ENCODE results near the gene PCDH1. TPM values are rescaled to one million over a fixed set of nuclear protein-coding genes. Genes with fewer than 3 reads are reported as not detected.
A peak's percentile ranks its signal among the peaks of the same experiment; 100 is the strongest.

The PCDH1 gene
- total RNA-seq, 1 donor from 2014 or later, result 16.1 TPM

DNA sequence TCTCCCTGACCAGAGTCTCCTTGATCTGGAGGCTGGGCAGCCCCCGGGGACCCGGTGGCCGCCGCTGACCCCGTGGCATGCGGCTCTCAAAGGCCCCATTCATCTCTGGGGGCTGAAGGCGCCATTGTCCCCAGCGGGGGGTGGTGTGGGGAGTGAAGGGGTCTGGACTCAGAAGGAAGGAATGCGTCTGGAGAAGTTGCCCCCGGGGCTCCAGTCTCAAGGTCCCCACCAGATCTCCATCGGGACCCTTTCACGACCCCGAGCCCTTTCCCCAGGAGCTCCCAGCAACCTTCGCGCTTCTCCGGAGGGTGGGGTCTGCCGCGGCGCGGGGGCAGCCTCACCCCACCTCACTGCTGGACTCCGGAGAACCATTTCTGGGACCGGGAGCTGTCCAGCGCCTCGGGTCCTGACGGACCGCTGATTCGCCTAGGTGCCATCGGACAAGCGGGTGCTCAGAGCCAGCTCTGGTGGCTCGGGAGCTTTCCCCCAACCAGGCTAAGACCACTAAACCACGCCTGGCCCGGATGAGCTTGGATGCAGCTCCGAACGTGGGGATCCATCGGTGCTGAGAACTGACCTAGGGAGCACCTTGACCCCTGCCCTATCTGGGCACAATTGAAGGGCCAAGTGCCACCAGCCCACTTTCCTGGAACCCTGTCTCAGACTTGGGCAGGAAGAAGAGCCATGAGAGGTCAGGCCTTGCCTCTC is 5.1 kb upstream of the PCDH1 start:
- peaks cover 63% of the 10 kb centered on the region for H3K27me3 ChIP-seq (ENCODE audit: low read depth)
- DNase-seq, result peak; percentile 56
- H3K4me3 ChIP-seq, result no peak overlapping the region
- H3K4me1 ChIP-seq, result peaks cover 53% of the 10 kb centered on the region
- peak overlapping the region; percentile 95 for H3K27ac ChIP-seq (replicated peaks)
- no peaks in the 10 kb centered on the region for H3K36me3 ChIP-seq
- intact Hi-C loops (cut with micrococcal nuclease), result no loop called here
- H3K9me3 ChIP-seq (replicated peaks), result no peaks in the 10 kb centered on the region
- TF ChIP-seq, protein P1, sequence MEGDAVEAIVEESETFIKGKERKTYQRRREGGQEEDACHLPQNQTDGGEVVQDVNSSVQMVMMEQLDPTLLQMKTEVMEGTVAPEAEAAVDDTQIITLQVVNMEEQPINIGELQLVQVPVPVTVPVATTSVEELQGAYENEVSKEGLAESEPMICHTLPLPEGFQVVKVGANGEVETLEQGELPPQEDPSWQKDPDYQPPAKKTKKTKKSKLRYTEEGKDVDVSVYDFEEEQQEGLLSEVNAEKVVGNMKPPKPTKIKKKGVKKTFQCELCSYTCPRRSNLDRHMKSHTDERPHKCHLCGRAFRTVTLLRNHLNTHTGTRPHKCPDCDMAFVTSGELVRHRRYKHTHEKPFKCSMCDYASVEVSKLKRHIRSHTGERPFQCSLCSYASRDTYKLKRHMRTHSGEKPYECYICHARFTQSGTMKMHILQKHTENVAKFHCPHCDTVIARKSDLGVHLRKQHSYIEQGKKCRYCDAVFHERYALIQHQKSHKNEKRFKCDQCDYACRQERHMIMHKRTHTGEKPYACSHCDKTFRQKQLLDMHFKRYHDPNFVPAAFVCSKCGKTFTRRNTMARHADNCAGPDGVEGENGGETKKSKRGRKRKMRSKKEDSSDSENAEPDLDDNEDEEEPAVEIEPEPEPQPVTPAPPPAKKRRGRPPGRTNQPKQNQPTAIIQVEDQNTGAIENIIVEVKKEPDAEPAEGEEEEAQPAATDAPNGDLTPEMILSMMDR (IDR thresholded peaks at IDR 0.05; ENCODE audit: borderline replicate concordance), result no peak

DNA sequence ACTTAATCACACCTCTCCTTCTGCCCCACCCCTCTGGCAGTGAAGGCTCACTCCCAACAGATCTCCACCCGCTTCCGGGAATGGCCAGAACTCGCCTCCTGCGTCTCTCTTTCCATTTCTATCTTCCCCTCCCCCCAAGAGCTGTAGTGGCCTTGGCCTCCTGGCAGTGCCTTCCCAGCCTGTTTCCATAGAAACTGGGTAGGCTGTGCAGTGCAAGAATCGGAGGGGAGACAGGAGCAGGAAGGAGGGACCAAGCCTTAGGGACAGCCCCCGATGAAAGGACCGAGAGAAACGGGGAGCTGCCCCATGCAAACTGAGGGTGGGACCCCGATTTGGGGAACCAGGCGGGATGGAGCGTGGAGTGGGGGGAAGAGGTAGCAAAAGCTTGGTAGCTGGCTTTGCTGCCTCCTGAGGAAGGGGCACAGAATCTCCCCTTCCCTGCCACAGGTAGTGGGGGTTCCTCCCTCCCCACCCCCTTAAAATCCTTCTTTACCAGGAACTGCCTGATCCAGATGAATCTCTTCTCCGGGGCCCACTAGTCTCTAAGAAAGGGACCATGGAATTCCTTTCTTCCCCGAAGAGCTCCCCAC is 4.5 kb upstream of the PCDH1 start:
- peaks cover 57% of the 10 kb centered on the region for H3K4me1 ChIP-seq
- H3K36me3 ChIP-seq, result no peaks in the 10 kb centered on the region
- no peak overlapping the region for H3K4me3 ChIP-seq
- TF ChIP-seq, protein P1 (IDR thresholded peaks at IDR 0.05; ENCODE audit: borderline replicate concordance), result no peak
- DNase-seq, result no peak
- no peaks in the 10 kb centered on the region for H3K9me3 ChIP-seq (replicated peaks)
- H3K27me3 ChIP-seq (ENCODE audit: low read depth), result peaks cover 66% of the 10 kb centered on the region
- H3K27ac ChIP-seq (replicated peaks), result peak overlapping the region; percentile 95
- intact Hi-C loops (cut with micrococcal nuclease), result no loop called here

DNA sequence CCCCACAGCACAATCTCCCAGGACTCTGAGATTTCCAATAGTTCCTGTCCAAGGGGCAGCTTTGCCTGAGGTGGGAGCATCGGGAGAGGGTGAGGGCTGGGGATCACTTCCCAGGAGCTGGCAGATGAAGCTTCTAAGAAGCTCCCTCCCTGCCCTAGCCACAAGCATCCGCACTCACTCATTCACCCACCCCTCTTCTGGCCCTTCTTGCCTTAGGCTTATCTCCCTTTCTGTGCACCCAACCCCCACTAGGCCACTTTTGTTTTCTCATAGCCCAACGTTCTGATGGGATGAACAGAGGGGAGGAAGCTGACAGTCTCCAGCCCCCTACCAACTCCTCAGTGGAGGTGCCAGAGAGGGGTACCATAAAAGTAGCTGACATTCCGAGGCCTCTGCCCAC is 3.7 kb upstream of the PCDH1 start:
- H3K27ac ChIP-seq (replicated peaks), result peak overlapping the region; percentile 95
- TF ChIP-seq, protein P1 (IDR thresholded peaks at IDR 0.05; ENCODE audit: borderline replicate concordance), result no peak
- H3K36me3 ChIP-seq, result no peaks in the 10 kb centered on the region
- H3K9me3 ChIP-seq (replicated peaks), result no peaks in the 10 kb centered on the region
- peaks cover 65% of the 10 kb centered on the region for H3K4me1 ChIP-seq
- H3K27me3 ChIP-seq (ENCODE audit: low read depth), result peaks cover 74% of the 10 kb centered on the region
- H3K4me3 ChIP-seq, result peak overlapping the region; percentile 29
- intact Hi-C loops (cut with micrococcal nuclease), result no loop called here
- DNase-seq, result no peak

DNA sequence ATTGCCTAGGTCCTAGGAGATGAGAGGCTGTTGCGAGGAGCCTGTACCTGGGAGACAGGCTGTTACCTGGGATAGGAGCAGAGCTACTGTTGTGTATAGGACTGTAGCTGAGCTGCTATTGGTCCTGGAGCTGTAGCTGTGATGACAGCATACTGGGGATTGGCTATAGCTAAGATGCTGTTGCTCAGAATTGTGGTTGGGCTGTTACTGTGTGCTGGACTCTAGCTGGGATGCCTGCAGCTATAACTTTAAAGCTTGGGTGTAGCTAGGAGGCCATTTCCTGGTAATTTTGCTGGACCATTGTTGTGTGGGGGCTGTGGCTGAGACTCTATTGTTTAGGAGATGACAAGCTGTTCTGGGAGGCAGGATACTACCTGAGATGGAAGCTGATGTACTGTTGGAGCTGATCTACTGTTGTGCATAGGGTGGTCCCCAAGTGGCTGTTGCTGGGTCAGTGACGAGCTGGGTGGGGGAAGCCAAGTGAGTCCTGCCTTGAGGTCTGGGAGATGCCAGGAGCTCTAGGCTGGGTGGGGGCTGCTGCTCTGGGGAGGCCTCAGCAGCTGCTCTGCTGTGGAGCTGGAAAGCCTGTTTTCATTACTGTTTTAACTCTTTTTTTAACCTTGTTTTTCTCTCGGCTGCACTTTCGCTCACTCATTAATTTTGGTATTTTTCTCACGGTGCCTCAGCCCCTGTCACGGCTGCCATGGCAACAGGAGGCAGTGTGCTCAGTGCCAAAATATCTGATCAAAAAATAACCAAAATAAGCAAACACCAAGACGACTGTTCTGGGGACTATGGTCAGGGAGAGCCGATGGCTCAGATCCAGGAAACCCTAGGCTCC is 3.0 kb upstream of the PCDH1 start:
- Histone ChIP-seq H3K36me3 (no peaks in the 10 kb centered on the region), H3K9me3 (replicated peaks) (no peaks in the 10 kb centered on the region), H3K27ac (replicated peaks) (peak overlapping the region; percentile 95), H3K27me3 (ENCODE audit: low read depth) (peaks cover 81% of the 10 kb centered on the region), H3K4me1 (peaks cover 72% of the 10 kb centered on the region), H3K4me3 (peak overlapping the region; percentile 29)
- intact Hi-C loops (cut with micrococcal nuclease), result no loop called here
- TF ChIP-seq, protein P1 (IDR thresholded peaks at IDR 0.05; ENCODE audit: borderline replicate concordance), result no peak
- peak; percentile 55 for DNase-seq

DNA sequence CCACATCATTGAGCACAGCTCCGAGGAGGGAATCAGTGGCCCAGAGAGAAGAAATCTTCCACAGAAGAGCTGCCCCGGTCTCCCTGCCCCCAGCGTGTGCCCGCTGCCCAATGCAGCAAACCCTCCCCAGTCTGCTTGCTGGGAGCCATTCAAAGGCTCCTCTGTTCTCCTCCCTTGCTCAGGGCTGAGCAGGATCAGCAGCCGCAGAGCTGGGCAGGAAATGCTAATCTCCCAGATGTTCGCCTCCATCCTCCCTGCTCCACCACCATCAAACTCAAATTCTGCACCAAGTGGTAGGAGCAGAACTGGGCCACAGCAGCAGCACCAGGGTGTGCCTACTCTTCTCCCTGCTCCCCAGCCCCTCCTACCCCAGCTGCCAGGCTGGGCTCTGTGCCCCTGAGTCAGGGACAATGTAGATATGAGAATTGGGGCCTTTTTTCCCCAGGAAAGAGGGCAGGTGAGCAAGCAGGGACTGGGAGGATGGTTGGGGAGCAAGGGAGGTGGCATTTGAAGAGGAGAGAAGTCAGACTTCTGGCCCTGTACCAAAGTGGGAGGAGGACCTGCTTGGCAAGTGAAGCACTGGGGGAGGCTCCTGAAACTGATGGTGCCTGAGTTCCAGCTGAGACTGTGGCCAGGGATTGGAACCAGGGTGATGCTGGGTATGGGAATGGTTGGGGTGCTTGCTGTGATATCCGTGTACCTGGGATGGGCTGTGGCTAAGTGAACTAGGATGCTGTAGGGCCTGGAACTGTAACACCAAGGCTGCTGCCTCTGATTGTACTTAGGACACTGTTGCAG is 1.9 kb upstream of the PCDH1 start:
- peaks cover 83% of the 10 kb centered on the region for H3K27me3 ChIP-seq (ENCODE audit: low read depth)
- peak overlapping the region; percentile 95 for H3K27ac ChIP-seq (replicated peaks)
- no peaks in the 10 kb centered on the region for H3K36me3 ChIP-seq
- no peaks in the 10 kb centered on the region for H3K9me3 ChIP-seq (replicated peaks)
- H3K4me1 ChIP-seq, result peaks cover 82% of the 10 kb centered on the region
- intact Hi-C loops (cut with micrococcal nuclease), result loop anchor here (10.0 kb wide), 1 partner anchor 175 kb away; no protein-coding TSS in a partner anchor
- no peak for DNase-seq
- peak overlapping the region; percentile 9 for H3K4me3 ChIP-seq
- TF ChIP-seq, protein P1 (IDR thresholded peaks at IDR 0.05; ENCODE audit: borderline replicate concordance), result no peak
